Measurements from ENCODE around the gene TRIP6. TPM values are rescaled to one million over a fixed set of nuclear protein-coding genes. Genes with fewer than 3 reads are reported as not detected.

Gene TRIP6
- total RNA-seq, 4 donors from 2014 or later: 64.5 to 122 (median 109) TPM

GRCh38 chr7:100897772-100898454, 30.7 kb downstream of the TRIP6 start:
- H3K4me1 ChIP-seq: peaks cover 15 to 31% of the 10 kb centered on the region in 2 donors
- DNase-seq: no peak
- intact Hi-C loops (cut with DNase I): loop anchor here (2.0 to 10.0 kb wide), 2 partner anchors 161 to 267 kb away; partner anchors contain the start of gene VGF
- no peak overlapping the region for H3K4me3 ChIP-seq (replicated peaks in 1 of 3)
- no peak for TF ChIP-seq POLR2A (IDR thresholded peaks at IDR 0.05)
- no peak for TF ChIP-seq CTCF (IDR thresholded peaks at IDR 0.05)
- H3K9me3 ChIP-seq: no peaks in the 10 kb centered on the region
- peaks cover 10% of the 10 kb centered on the region for H3K27me3 ChIP-seq
- H3K27ac ChIP-seq: no peak overlapping the region
- 72 to 73% methylated on average over 13 of the region's 13 CpGs for WGBS, 2 donors
- H3K36me3 ChIP-seq: no peaks in the 10 kb centered on the region

GRCh38 chr7:100899432-100899831, 32.2 kb downstream of the TRIP6 start:
- Histone ChIP-seq H3K4me1 (peaks cover 15 to 28% of the 10 kb centered on the region in 2 donors), H3K27ac (no peak overlapping the region), H3K4me3 (replicated peaks in 1 of 3) (no peak overlapping the region), H3K27me3 (peaks cover 10% of the 10 kb centered on the region), H3K9me3 (no peaks in the 10 kb centered on the region), H3K36me3 (no peaks in the 10 kb centered on the region)
- intact Hi-C loops (cut with DNase I): loop anchor here (10.0 kb wide), 1 partner anchor 265 kb away; the partner anchor contains the start of gene VGF
- no peak for TF ChIP-seq POLR2A (IDR thresholded peaks at IDR 0.05)
- TF ChIP-seq CTCF (IDR thresholded peaks at IDR 0.05): no peak
- no peak for DNase-seq
- 90 to 93% methylated on average over 5 of the region's 5 CpGs for WGBS, 2 donors

DNA sequence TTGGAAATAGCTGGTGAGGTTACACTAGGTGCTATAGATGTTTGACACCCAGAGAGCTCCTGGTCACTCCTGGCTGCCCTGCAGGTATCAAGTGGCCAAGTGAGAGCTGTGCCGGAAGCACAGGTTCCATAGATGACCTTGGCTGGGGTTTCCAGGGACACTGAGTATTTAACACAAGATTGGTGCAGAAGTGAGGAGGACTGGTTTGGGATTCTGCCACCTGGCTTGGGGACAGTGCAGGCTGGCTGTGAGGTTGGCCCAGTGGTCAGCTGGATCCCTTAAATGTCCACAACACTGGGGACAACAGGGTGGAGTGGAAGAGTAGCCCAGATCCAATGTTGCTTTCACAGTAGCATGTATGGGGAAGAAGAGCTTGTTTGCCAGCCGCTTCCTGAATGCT, 33.8 kb downstream of the TRIP6 start:
- WGBS, 2 donors: 47 to 74% methylated on average over 2 of the region's 2 CpGs
- intact Hi-C loops (cut with DNase I): no loop called here
- TF ChIP-seq CTCF (IDR thresholded peaks at IDR 0.05): no peak
- TF ChIP-seq POLR2A (IDR thresholded peaks at IDR 0.05): no peak
- Histone ChIP-seq H3K9me3 (no peaks in the 10 kb centered on the region), H3K27me3 (peaks cover 9% of the 10 kb centered on the region), H3K4me3 (replicated peaks in 1 of 3) (no peak overlapping the region), H3K27ac (no peak overlapping the region), H3K36me3 (no peaks in the 10 kb centered on the region), H3K4me1 (peaks cover 7 to 13% of the 10 kb centered on the region in 2 donors)
- peak; percentile 78 to 82 for DNase-seq

DNA sequence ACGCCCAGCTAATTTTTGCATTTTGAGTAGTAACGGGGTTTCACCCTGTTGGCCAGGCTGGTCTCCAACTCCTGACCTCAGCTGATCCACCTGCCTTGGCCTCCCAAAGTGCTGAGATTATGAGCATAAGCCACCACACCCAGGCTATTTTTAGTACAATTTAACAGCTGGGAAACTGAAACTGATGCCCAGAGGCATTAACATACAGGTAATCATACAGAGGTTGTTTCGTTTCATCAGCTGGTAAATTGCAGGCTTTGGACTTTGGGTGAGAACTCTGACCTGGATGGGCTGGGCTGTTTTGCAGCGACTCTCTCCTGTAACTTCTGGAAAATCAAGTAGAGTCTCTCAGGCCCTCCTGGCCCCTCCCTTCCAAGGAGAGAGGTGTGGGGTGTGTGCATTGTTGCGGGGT, 34.7 kb downstream of the TRIP6 start:
- H3K4me3 ChIP-seq (replicated peaks in 1 of 3): no peak overlapping the region
- no peaks in the 10 kb centered on the region for H3K9me3 ChIP-seq
- 68 to 89% methylated on average over 5 of the region's 5 CpGs for WGBS, 2 donors
- intact Hi-C loops (cut with DNase I): no loop called here
- DNase-seq: no peak
- H3K4me1 ChIP-seq: peaks cover 0 to 5% of the 10 kb centered on the region in 2 donors
- no peak overlapping the region for H3K27ac ChIP-seq
- TF ChIP-seq POLR2A (IDR thresholded peaks at IDR 0.05) (no peak), CTCF (IDR thresholded peaks at IDR 0.05) (no peak)
- H3K36me3 ChIP-seq: no peaks in the 10 kb centered on the region
- peaks cover 4% of the 10 kb centered on the region for H3K27me3 ChIP-seq

GRCh38 chr7:100902638-100903037, 35.5 kb downstream of the TRIP6 start:
- no peaks in the 10 kb centered on the region for H3K36me3 ChIP-seq
- no peak overlapping the region for H3K27ac ChIP-seq
- peaks cover 4% of the 10 kb centered on the region for H3K27me3 ChIP-seq
- DNase-seq: no peak
- TF ChIP-seq POLR2A (IDR thresholded peaks at IDR 0.05): no peak
- no peak for TF ChIP-seq CTCF (IDR thresholded peaks at IDR 0.05)
- intact Hi-C loops (cut with DNase I): no loop called here
- 85 to 88% methylated on average over 7 of the region's 7 CpGs for WGBS, 2 donors
- no peak overlapping the region for H3K4me3 ChIP-seq (replicated peaks in 1 of 3)
- H3K9me3 ChIP-seq: no peaks in the 10 kb centered on the region
- H3K4me1 ChIP-seq: no peaks in the 10 kb centered on the region
